ENCODE results near the gene NXPH2. TPM values are rescaled to one million over a fixed set of nuclear protein-coding genes. Genes with fewer than 3 reads are reported as not detected.
"Not testable (repeated sequence)": the region's sequence is repeated elsewhere in the genome, so short reads cannot be mapped to it uniquely, and the experiment has no call there.

Gene NXPH2
- total RNA-seq, 1 experiment from 2014 or later, result not detected

- in situ Hi-C loops (cut with HindIII; ENCODE audit: low sequenced_read_pairs), result no loop called here
Measured at GRCh38 chr2:138762533-138762932, 17.7 kb downstream of the NXPH2 start.

GRCh38 chr2:138760676-138761075 is 19.5 kb downstream of the NXPH2 start:
- DNase-seq (ENCODE audit: low spot score), result no peak
- in situ Hi-C loops (cut with HindIII; ENCODE audit: low sequenced_read_pairs), result no loop called here

More at GRCh38 chr2:138762533-138762932, 17.7 kb downstream of the NXPH2 start:
- DNase-seq (ENCODE audit: low spot score), result no peak

- in situ Hi-C loops (cut with HindIII; ENCODE audit: low sequenced_read_pairs), result no loop called here
- no peak for DNase-seq (ENCODE audit: low spot score)
Measured at GRCh38 chr2:138757384-138757783, 22.8 kb downstream of the NXPH2 start.

GRCh38 chr2:138752197-138752956 is 27.8 kb downstream of the NXPH2 start:
- in situ Hi-C loops (cut with HindIII; ENCODE audit: low sequenced_read_pairs), result no loop called here
- no peak for DNase-seq (ENCODE audit: low spot score)

- DNase-seq (ENCODE audit: low spot score), result no peak
- in situ Hi-C loops (cut with HindIII; ENCODE audit: low sequenced_read_pairs), result no loop called here
Measured at GRCh38 chr2:138744713-138745112, 35.5 kb downstream of the NXPH2 start.

- in situ Hi-C loops (cut with HindIII; ENCODE audit: low sequenced_read_pairs), result no loop called here
- peak; percentile 27 for DNase-seq (ENCODE audit: low spot score)
Measured at GRCh38 chr2:138742441-138743057, 37.6 kb downstream of the NXPH2 start.

GRCh38 chr2:138741851-138742250 is 38.3 kb downstream of the NXPH2 start:
- no peak for DNase-seq (ENCODE audit: low spot score)

DNA sequence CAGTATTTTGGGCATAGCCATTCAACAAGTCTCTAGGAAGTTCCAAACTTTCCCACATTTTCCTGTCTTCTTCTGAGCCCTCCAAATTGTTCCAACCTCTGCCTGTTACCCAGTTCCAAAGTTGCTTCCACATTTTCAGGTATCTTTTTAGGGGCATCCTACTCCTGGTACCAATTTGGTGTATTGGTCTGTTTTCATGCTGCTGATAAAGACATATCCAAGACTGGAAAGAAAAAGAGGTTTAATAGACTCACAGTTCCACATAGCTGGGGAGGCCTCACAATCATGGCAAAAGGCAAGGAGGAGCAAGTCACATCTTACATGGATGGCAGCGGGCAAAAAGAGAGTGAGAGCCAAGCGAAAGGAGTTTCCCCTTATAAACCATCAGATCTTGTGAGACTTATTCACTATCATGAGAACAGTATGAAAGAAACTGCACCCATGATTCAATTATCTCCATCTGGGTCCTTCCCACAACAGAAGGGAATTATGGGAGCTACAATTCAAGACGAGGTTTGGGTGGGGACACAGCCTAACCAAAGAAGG is 43.1 kb downstream of the NXPH2 start:
- in situ Hi-C loops (cut with HindIII; ENCODE audit: low sequenced_read_pairs); DNase-seq (ENCODE audit: low spot score): not testable (repeated sequence)

More at GRCh38 chr2:138741851-138742250, 38.3 kb downstream of the NXPH2 start:
- in situ Hi-C loops (cut with HindIII; ENCODE audit: low sequenced_read_pairs), result no loop called here

- DNase-seq (ENCODE audit: low spot score), result no peak
- in situ Hi-C loops (cut with HindIII; ENCODE audit: low sequenced_read_pairs), result no loop called here
Measured at GRCh38 chr2:138732651-138733050, 47.5 kb downstream of the NXPH2 start.

GRCh38 chr2:138730497-138731030 is 49.6 kb downstream of the NXPH2 start:
- in situ Hi-C loops (cut with HindIII; ENCODE audit: low sequenced_read_pairs), result no loop called here
- no peak for DNase-seq (ENCODE audit: low spot score)

GRCh38 chr2:138727956-138728355 is 52.2 kb downstream of the NXPH2 start:
- in situ Hi-C loops (cut with HindIII; ENCODE audit: low sequenced_read_pairs), result no loop called here
- no peak for DNase-seq (ENCODE audit: low spot score)

DNA sequence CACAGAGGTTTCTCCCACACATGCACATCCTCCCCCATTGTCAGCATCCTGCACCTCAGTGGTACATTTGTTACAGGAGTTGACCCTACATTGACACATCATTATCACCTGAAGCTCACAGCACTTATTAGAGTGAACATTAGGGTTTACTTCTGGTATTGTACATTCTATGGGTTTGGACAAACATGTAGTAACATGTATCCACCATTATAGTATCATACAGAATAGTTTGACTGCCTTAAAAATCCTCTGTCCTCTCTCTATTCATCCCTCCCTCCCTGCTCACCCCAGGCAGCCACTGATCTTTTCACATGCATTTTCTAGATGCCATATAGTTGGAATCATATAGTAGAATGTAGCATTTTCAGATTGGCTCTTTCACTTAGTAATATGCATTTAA is 53.5 kb downstream of the NXPH2 start:
- in situ Hi-C loops (cut with HindIII; ENCODE audit: low sequenced_read_pairs), result no loop called here
- no peak for DNase-seq (ENCODE audit: low spot score)

GRCh38 chr2:138724729-138725459 is 55.3 kb downstream of the NXPH2 start:
- in situ Hi-C loops (cut with HindIII; ENCODE audit: low sequenced_read_pairs), result no loop called here
- no peak for DNase-seq (ENCODE audit: low spot score)

DNA sequence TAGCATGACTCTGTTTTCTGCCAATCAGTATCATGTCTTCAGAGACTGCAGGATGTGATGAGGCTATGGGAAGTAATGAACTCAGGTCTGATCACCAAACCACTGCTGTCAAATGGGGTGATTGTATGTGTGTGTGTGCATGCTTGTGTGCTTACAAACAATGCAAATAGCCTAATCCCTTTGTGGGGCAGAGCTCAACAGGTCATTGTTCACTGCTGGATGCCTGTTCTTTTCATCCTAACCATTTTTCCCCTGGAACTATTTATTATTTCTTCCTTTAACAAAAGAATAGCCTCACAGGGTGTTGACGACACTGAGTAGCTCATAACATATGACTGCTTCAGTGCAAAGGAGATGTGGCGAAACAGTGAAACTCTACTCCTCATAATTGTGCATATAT is 55.9 kb downstream of the NXPH2 start:
- no peak for DNase-seq (ENCODE audit: low spot score)
- in situ Hi-C loops (cut with HindIII; ENCODE audit: low sequenced_read_pairs), result no loop called here

DNA sequence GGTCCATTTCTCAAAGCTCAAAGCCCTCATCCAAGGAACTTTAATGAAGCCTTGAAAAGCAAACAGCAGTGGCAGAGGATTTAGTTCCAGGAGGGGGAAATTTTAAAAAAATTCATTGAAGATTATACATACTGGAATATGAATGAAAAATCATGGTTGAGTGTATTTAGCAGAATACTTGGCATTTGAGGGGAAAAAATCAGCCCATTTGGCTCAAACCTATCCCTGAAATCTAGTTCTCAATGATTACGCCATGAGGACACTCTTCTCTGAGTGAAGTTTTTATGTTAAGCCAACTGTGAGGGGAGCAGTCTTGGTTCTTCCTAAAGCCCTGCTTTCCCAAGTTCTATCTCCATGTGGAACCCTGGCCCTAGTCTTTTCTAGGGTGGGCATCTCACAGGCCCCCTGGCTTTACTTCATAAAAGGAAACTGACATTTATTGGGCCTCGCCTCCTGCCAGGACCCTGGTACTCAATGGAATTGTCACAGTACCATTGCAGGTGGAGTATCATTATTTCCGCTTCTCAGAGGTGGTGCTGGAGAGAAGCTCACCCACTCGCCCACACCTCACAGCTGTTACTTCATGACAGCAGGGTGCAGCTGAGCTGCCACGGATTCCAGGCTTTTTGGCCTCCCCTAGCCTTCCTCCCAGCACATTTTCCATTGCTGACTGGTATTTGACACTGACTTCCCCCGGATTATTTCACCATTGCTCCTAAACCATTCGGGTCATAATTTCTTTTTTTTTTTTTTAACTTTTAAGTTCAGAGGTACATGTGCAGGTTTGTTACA is 56.8 kb downstream of the NXPH2 start:
- in situ Hi-C loops (cut with HindIII; ENCODE audit: low sequenced_read_pairs), result no loop called here
- no peak for DNase-seq (ENCODE audit: low spot score)

DNA sequence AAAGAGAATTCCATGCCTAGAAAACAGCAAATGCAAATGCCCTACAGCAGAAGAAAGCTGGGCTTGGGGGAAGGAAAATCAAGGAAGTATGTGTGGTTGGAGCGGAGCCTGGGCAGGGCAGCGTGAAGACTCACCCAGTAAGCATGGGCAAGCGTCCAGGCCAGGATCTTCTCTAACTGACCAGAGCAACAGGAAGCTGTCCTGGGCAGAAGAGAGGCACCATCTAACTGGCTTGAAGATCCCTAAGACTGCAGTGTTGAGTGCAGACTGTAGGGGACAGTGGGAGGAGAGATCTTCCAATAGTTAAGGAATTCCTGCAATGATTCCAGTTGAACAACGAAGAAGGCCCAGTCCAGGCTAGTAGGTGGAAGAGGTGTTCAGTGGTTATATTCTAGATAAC is 57.9 kb downstream of the NXPH2 start:
- no peak for DNase-seq (ENCODE audit: low spot score)
- in situ Hi-C loops (cut with HindIII; ENCODE audit: low sequenced_read_pairs), result no loop called here

GRCh38 chr2:138720035-138720838 is 60.0 kb downstream of the NXPH2 start:
- in situ Hi-C loops (cut with HindIII; ENCODE audit: low sequenced_read_pairs), result no loop called here

DNA sequence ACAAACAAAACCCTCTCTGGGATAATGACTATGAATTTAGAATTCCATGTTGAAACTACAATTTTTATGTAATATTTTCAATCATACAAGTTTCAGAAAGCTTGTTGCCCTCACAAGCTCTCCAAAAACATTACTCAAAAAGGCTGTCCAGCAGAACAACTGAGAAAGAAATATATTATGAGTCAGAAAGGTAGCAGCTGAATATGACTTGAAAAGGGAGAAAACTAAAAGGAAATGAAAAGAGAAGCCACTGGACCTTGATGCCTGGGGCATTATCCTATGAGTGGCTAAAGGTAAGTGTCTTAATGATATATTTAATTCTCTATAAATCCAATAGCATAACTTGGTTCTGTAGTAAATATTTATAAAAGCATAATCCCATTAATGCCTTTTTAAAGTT is 61.8 kb downstream of the NXPH2 start:
- no peak for DNase-seq (ENCODE audit: low spot score)
- in situ Hi-C loops (cut with HindIII; ENCODE audit: low sequenced_read_pairs), result no loop called here

More at GRCh38 chr2:138720035-138720838, 60.0 kb downstream of the NXPH2 start:
- DNase-seq (ENCODE audit: low spot score), result no peak

Data from G401 (cell line).